ENCODE measurements around the gene TRPC1. TPM values are rescaled to one million over a fixed set of nuclear protein-coding genes. Genes with fewer than 3 reads are reported as not detected.

Gene TRPC1
- 8.7 and 23.6 TPM in 2 replicates for total RNA-seq

GRCh38 chr3:142723968-142724681 is at the start of gene TRPC1:
TRPC1 (plus strand) TSS chr3:142724034; CDS start chr3:142724560, 526 bp downstream.

Small RNA genes within 50 kb of the gene (small RNA-seq; reads per million reads assigned to genes)
- not detected for gene RNU7-47P

Other genes with a start within 250 kb of the TRPC1 start
- 16.5 and 18.7 TPM in 2 replicates for gene ATR, start 145.3 kb upstream of the TRPC1 start, total RNA-seq
- 0.76 TPM in 1 of 2 replicates, not detected in the other for gene PLS1, start 127.6 kb upstream of the TRPC1 start, total RNA-seq
- gene PCOLCE2, start 165.0 kb downstream of the TRPC1 start, total RNA-seq: 0.39 TPM in 1 of 2 replicates, not detected in the other
- gene PAQR9, start 239.6 kb downstream of the TRPC1 start, total RNA-seq: not detected in 2 replicates

Measured in placental epithelial cell (primary cell).